DND-41 (cell line): ENCODE results near the gene TRIP10.
A peak's percentile ranks its signal among the peaks of the same experiment; 100 is the strongest.

Experiments
- ATAC-seq: fragments of 200-7000 bp; cut with Tn5 transposase; 3 replicates; pipeline ENCODE4 v1.9.1; 2021; ENCODE audit warnings: low read depth; ENCODE audit not compliant: insufficient read depth
- DNase-seq: peaks from one replicate; pipeline ENCODE4 v3.0.0-alpha.2; 2020
- H2AFZ ChIP-seq: 2 replicates; pipeline ENCODE4 v1.6.0; 2012; ENCODE audit warnings: low read depth, low read length
- H3K27ac ChIP-seq: 2 replicates; pipeline ENCODE4 v1.5.1; 2012; ENCODE audit warnings: low read length, inconsistent platforms
- H3K27me3 ChIP-seq: fragments of 200-600 bp; sonication (generic); 2 replicates; pipeline ENCODE4 v1.6.0; 2012; ENCODE audit warnings: low read length, mild to moderate bottlenecking, inconsistent platforms; ENCODE audit not compliant: insufficient read depth, poor library complexity
- H3K36me3 ChIP-seq: 2 replicates; pipeline ENCODE4 v1.5.1; 2012; ENCODE audit warnings: low read length, inconsistent platforms; ENCODE audit not compliant: insufficient read depth
- H3K4me1 ChIP-seq: 2 replicates; pipeline ENCODE4 v1.5.1; 2012; ENCODE audit warnings: mild to moderate bottlenecking, low read length; ENCODE audit not compliant: insufficient read depth
- H3K4me2 ChIP-seq: 2 replicates; pipeline ENCODE4 v1.6.0; 2012; ENCODE audit warnings: mild to moderate bottlenecking, moderate library complexity, low read length, inconsistent platforms; ENCODE audit not compliant: insufficient read depth
- H3K4me3 ChIP-seq, 2 experiments: fragments of 200-600 bp in 1 of 2; shearing (Covaris generic) in 1 of 2; 2 replicates each; pipeline ENCODE4 v1.5.1; 2012 to 2016; ENCODE audit warnings: inconsistent platforms in 2 of 2, low read length in 2 of 2, mild to moderate bottlenecking in 2 of 2, low read depth in 1 of 2, moderate library complexity in 1 of 2
- H3K79me2 ChIP-seq: 2 replicates; pipeline ENCODE4 v1.6.0; 2012; ENCODE audit warnings: low read length, inconsistent platforms; ENCODE audit not compliant: insufficient read depth
- H3K9ac ChIP-seq: 2 replicates; pipeline ENCODE4 v1.6.0; 2012; ENCODE audit warnings: low read depth, mild to moderate bottlenecking, inconsistent platforms, low read length, moderate library complexity
- H3K9me3 ChIP-seq: 2 replicates; pipeline ENCODE4 v1.5.1; 2012; ENCODE audit warnings: low read length, moderate library complexity, mild to moderate bottlenecking, inconsistent platforms; ENCODE audit not compliant: insufficient read depth, severe bottlenecking
- H4K20me1 ChIP-seq: 2 replicates; pipeline ENCODE4 v1.6.0; 2012; ENCODE audit warnings: low read length; ENCODE audit not compliant: insufficient read depth
- EZH2 ChIP-seq: IDR thresholded peaks from 3 replicates; pipeline ENCODE4 v1.6.1; 2012; ENCODE audit warnings: borderline replicate concordance, low read depth, mild to moderate bottlenecking, moderate library complexity, low read length, inconsistent platforms; ENCODE audit not compliant: severe bottlenecking
- TF ChIP-seq, protein P1 (sequence below): IDR thresholded peaks from 2 replicates; pipeline ENCODE4 v1.5.1; 2012; ENCODE audit warnings: borderline replicate concordance, low read length, moderate library complexity, mild to moderate bottlenecking; ENCODE audit not compliant: poor library complexity, severe bottlenecking; ENCODE audit errors: extremely low read depth

The TRIP10 gene

DNA sequence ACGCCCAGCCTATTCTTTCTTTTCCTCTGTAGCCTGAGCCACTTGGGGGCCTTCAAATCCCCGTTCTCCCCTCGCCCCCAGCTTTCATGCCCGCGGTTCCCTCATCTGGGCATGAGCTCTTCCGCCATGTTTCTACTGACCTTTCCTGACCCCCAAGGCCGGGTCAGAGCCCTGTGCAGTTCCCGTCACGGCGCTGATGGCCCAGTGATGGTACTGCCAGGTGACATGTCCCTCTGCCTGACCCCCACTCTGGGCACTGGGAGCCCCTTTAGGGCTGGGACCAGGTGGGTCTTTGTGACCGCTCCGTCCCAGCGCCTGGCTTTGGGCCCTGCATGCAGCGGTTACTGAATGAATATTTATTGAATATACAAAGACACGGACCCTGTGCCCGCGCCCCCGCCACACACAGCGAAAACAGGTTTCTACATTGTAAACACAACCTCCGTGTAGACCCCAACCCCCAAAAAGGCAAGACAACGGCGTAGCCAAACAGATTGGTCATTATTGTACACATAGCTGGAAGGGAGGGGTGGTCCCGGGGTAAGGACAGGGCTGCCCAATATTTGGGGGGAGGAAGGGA, 9.8 kb upstream of the TRIP10 start:
- peaks cover under 1% of the 10 kb centered on the region; the same call in 1 of the 2 replicates for H4K20me1 ChIP-seq
- no peak overlapping the region for H3K9ac ChIP-seq
- H2AFZ ChIP-seq = no peak overlapping the region
- no peaks in the 10 kb centered on the region for H3K79me2 ChIP-seq
- H3K9me3 ChIP-seq = no peaks in the 10 kb centered on the region
- no peak overlapping the region for H3K27ac ChIP-seq
- no peak for ATAC-seq
- TF ChIP-seq, protein P1, sequence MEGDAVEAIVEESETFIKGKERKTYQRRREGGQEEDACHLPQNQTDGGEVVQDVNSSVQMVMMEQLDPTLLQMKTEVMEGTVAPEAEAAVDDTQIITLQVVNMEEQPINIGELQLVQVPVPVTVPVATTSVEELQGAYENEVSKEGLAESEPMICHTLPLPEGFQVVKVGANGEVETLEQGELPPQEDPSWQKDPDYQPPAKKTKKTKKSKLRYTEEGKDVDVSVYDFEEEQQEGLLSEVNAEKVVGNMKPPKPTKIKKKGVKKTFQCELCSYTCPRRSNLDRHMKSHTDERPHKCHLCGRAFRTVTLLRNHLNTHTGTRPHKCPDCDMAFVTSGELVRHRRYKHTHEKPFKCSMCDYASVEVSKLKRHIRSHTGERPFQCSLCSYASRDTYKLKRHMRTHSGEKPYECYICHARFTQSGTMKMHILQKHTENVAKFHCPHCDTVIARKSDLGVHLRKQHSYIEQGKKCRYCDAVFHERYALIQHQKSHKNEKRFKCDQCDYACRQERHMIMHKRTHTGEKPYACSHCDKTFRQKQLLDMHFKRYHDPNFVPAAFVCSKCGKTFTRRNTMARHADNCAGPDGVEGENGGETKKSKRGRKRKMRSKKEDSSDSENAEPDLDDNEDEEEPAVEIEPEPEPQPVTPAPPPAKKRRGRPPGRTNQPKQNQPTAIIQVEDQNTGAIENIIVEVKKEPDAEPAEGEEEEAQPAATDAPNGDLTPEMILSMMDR = no peak
- no peak for TF ChIP-seq EZH2
- DNase-seq = no peak
- H3K4me2 ChIP-seq = no peak overlapping the region
- peaks cover 26% of the 10 kb centered on the region for H3K36me3 ChIP-seq
- no peak overlapping the region for H3K4me3 ChIP-seq
- H3K27me3 ChIP-seq = no peaks in the 10 kb centered on the region
- no peaks in the 10 kb centered on the region for H3K4me1 ChIP-seq

DNA sequence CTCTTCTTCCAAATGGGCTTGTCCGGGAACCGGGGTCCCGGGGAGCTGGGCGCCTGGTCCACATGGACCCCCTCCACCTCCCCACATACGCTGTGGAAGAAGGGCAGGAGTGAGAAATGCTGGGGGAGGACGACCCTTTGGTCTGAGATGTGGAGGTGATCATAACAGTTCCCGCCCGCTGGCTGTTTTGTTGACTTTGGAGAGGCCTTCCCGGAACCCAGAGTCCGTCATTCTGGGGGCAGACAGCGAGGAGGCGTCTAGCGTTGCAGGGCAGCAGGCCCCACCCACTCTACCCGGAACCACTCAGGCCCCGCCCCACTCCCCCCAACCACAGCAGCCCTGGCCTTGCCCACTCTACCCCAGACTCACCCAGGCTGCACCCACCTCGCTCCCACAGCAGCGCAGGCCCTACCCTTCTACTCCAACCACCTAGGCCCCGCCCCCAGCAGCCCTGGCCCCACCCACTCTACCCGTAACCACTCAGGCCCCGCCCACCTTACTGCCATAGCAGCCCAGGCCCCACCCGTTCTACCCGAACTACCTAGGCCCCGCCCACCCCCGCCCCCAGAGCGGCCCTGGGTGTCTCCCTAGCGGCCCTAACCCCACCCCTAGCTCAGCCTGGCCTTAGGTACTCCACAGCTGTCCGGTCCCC, 9.2 kb upstream of the TRIP10 start:
- Histone ChIP-seq H3K9ac (no peak overlapping the region), H3K27me3 (no peaks in the 10 kb centered on the region), H3K4me1 (peaks cover 2% of the 10 kb centered on the region), H3K4me3 (no peak overlapping the region), H3K9me3 (no peaks in the 10 kb centered on the region), H3K79me2 (0 out of 2 replicates have a peak, but pooled peaks cover 1% of the 10 kb centered on the region), H3K27ac (no peak overlapping the region), H4K20me1 (no peaks in the 10 kb centered on the region), H3K4me2 (no peak overlapping the region), H2AFZ (no peak overlapping the region), H3K36me3 (peaks cover 26% of the 10 kb centered on the region)
- peak; percentile 48; the same call in 1 of the 3 replicates for ATAC-seq
- peak; percentile 46 for DNase-seq
- TF ChIP-seq EZH2 = no peak
- TF ChIP-seq, protein P1 = no peak

DNA sequence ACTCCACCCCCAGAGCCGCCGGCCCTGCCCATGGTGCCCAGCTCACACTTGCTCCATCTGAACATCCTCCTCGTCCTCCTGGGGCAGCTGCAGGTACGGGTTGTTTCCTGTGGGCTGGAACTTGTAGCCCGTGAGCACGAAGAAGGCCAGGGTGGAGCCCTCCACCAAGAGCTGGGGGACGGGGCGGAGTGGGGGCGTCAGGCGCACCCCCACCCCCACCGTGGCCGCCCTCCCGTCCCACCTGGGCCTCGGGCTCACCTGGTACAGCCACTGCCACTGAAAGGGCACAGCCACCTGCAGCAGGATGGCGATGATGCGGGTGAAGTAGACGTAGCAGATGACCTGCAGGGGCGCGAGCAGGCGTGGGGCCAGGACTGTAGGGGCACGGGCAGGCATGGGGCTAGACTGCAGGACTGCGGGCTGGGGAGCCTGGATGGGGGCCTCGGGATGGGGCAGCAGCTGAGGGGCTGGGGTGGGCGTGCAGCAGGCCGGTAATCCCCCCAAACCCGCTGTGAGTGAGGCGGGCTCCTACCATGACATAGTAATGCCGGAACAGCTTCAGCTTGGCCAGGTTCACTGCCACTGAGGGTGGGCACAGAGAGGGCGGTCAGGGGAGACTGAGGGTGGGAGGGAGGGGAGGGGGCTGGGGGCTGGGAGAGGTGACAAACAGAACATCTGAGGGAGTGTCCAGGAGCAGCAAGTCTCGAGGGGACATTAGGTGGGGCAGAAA, 8.4 kb upstream of the TRIP10 start:
- Histone ChIP-seq H3K4me2 (no peak overlapping the region), H3K4me1 (peaks cover 10% of the 10 kb centered on the region), H2AFZ (no peak overlapping the region), H3K4me3 (no peak overlapping the region), H3K36me3 (peaks cover 26% of the 10 kb centered on the region), H4K20me1 (peaks cover 3% of the 10 kb centered on the region; the same call in 1 of the 2 replicates), H3K27ac (no peak overlapping the region), H3K27me3 (no peaks in the 10 kb centered on the region), H3K9me3 (no peaks in the 10 kb centered on the region), H3K9ac (no peak overlapping the region), H3K79me2 (peaks cover 10% of the 10 kb centered on the region)
- ATAC-seq = no peak
- no peak for DNase-seq
- TF ChIP-seq, protein P1 = no peak
- TF ChIP-seq EZH2 = no peak
